K562 (cell line): ENCODE results near the gene DHX40. TPM values are rescaled to one million over a fixed set of nuclear protein-coding genes. Genes with fewer than 3 reads are reported as not detected.

Source experiments
- CSDE1 ChIP-seq, 2 experiments: fragments of 450-650 bp; IDR thresholded peaks; 2 replicates each; pipeline ENCODE4 v1.6.1; 2016; ENCODE audit warnings: mild to moderate bottlenecking in 1 of 2
- GATA2 ChIP-seq: sonication (generic); formaldehyde crosslinking; IDR thresholded peaks from 2 replicates; pipeline ENCODE4 v1.4.0; 2020; ENCODE audit warnings: mild to moderate bottlenecking, missing genetic modification reagents
- POLR2A ChIP-seq: fragments of 450-650 bp; conservative IDR thresholded peaks from 2 replicates; pipeline ENCODE4 v1.6.1; 2016
- SRF ChIP-seq, 2 experiments: fragments of 250-450, 450-650 bp in 1 of 2; sonication (Bioruptor Pico) in 1 of 2; sonication (generic) in 1 of 2; formaldehyde crosslinking; IDR thresholded peaks; 2 replicates each; pipeline versions ENCODE4 v1.5.0 to v1.5.1; 2020 to 2022; ENCODE audit warnings: mild to moderate bottlenecking in 1 of 2, missing genetic modification reagents in 1 of 2
- U2AF2 ChIP-seq: fragments of 200-400 bp; formaldehyde crosslinking; optimal IDR thresholded peaks from 2 replicates; pipeline ENCODE3; 2017; ENCODE audit warnings: low read depth, mild to moderate bottlenecking, low read length
- WHSC1 ChIP-seq: IDR thresholded peaks from one replicate; pipeline ENCODE4 v1.6.1; 2012; ENCODE audit warnings: low read length, control low read depth, inconsistent platforms
- ZNF121 ChIP-seq: sonication (generic); formaldehyde crosslinking; conservative IDR thresholded peaks from 2 replicates; pipeline ENCODE4 v1.8.0; 2022; ENCODE audit warnings: missing genetic modification reagents
- polyA plus RNA-seq, 8 experiments: library from polyadenylated mRNA; depleted of rRNA in 4 of 8; stranded (reverse) in 5 of 8; unstranded in 3 of 8; fragments of >200 nt; fragmentation: Nextera tagmentation in 2 of 8; fragmentation: Illumina TruSeq in 1 of 8; extraction: Ambion mirVana in 2 of 8; extraction: Trizol in 1 of 8; gene quantifications; 2 replicates each; pipeline versions ENCODE4 v1.2.1 to v1.2.3, GENCODE V29; 2011 to 2014; ENCODE audit warnings: inconsistent platforms in 1 of 8, missing spikeins in 1 of 8
- total RNA-seq, 7 experiments: library from RNA; depleted of rRNA in 6 of 7; stranded (reverse); fragments of >200 nt in 6 of 7; fragmentation: Illumina TruSeq in 2 of 7; extraction: Trizol in 2 of 7; gene quantifications; 2 replicates each; pipeline versions ENCODE4 v1.2.1 to v1.2.3, GENCODE V29; 2011 to 2021; ENCODE audit warnings: low replicate concordance in 1 of 7
- TF ChIP-seq, protein P1 (sequence below): sonication (generic); formaldehyde crosslinking; IDR thresholded peaks from 2 replicates; pipeline ENCODE4 v1.8.1; 2023; ENCODE audit warnings: mild to moderate bottlenecking, missing genetic modification reagents
- TF ChIP-seq, protein P2 (sequence below): fragments of 450-650 bp; conservative IDR thresholded peaks from 2 replicates; pipeline ENCODE4 v1.6.1; 2016; ENCODE audit warnings: missing genetic modification characterization, low read depth, mild to moderate bottlenecking, control low read depth, missing compliant biosample characterization
- TF ChIP-seq, protein P3 (sequence below), 2 experiments: fragments of 150-350 bp in 1 of 2; IDR thresholded peaks; 2 replicates each; pipeline ENCODE4 v1.6.1; 2012 to 2016; ENCODE audit warnings: low read depth in 2 of 2, low read length in 2 of 2, mild to moderate bottlenecking in 1 of 2, moderate library complexity in 1 of 2
- TF ChIP-seq, protein P4 (sequence below), 2 experiments: fragments of 450-650 bp; IDR thresholded peaks; 2 replicates each; pipeline ENCODE4 v1.6.1; 2018; ENCODE audit warnings: mild to moderate bottlenecking in 2 of 2, low read depth in 1 of 2; ENCODE audit not compliant: partially characterized antibody in 2 of 2

The DHX40 gene
- total and polyA plus RNA-seq, 9 of the 15 experiments (the other 6 are each of a cell fraction or from before 2014, with no cell fraction given) = 7.2 to 38.6 (median 18.7) TPM

DNA sequence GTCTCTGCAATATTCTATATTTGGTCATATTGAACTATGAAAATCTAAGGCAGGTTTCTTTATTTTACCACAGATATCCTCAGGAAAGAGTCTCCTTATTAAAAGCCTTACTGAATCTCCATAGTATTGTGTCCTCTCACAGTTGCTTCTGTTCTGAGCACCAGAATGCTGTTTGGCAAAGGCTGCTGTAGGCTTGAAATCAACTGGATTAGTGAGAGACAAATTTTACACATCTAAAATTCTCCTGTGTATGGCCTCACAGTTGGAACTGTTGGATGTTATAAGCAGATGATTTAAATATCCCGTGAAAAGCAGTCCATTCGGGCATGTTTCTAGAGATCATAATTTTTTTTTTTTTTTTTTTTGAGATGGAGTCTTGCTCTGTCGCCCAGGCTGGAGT lies 63.8 kb downstream of the DHX40 start (continued):
- TF ChIP-seq, protein P1, sequence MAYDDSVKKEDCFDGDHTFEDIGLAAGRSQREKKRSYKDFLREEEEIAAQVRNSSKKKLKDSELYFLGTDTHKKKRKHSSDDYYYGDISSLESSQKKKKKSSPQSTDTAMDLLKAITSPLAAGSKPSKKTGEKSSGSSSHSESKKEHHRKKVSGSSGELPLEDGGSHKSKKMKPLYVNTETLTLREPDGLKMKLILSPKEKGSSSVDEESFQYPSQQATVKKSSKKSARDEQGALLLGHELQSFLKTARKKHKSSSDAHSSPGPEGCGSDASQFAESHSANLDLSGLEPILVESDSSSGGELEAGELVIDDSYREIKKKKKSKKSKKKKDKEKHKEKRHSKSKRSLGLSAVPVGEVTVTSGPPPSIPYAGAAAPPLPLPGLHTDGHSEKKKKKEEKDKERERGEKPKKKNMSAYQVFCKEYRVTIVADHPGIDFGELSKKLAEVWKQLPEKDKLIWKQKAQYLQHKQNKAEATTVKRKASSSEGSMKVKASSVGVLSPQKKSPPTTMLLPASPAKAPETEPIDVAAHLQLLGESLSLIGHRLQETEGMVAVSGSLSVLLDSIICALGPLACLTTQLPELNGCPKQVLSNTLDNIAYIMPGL (CRISPR knock-in tag) = no peak
- TF ChIP-seq POLR2A (no peak), U2AF2 (no peak), WHSC1 (no peak), SRF (CRISPR knock-in tag; IDR thresholded peaks at IDR 0.05) (no peak), ZNF121 (CRISPR knock-in tag) (no peak), CSDE1 (IDR thresholded peaks at IDR 0.05) (no peak), GATA2 (CRISPR knock-in tag) (no peak)
- TF ChIP-seq, protein P2, sequence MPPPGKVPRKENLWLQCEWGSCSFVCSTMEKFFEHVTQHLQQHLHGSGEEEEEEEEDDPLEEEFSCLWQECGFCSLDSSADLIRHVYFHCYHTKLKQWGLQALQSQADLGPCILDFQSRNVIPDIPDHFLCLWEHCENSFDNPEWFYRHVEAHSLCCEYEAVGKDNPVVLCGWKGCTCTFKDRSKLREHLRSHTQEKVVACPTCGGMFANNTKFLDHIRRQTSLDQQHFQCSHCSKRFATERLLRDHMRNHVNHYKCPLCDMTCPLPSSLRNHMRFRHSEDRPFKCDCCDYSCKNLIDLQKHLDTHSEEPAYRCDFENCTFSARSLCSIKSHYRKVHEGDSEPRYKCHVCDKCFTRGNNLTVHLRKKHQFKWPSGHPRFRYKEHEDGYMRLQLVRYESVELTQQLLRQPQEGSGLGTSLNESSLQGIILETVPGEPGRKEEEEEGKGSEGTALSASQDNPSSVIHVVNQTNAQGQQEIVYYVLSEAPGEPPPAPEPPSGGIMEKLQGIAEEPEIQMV (tag) = no peak
- TF ChIP-seq, protein P3, sequence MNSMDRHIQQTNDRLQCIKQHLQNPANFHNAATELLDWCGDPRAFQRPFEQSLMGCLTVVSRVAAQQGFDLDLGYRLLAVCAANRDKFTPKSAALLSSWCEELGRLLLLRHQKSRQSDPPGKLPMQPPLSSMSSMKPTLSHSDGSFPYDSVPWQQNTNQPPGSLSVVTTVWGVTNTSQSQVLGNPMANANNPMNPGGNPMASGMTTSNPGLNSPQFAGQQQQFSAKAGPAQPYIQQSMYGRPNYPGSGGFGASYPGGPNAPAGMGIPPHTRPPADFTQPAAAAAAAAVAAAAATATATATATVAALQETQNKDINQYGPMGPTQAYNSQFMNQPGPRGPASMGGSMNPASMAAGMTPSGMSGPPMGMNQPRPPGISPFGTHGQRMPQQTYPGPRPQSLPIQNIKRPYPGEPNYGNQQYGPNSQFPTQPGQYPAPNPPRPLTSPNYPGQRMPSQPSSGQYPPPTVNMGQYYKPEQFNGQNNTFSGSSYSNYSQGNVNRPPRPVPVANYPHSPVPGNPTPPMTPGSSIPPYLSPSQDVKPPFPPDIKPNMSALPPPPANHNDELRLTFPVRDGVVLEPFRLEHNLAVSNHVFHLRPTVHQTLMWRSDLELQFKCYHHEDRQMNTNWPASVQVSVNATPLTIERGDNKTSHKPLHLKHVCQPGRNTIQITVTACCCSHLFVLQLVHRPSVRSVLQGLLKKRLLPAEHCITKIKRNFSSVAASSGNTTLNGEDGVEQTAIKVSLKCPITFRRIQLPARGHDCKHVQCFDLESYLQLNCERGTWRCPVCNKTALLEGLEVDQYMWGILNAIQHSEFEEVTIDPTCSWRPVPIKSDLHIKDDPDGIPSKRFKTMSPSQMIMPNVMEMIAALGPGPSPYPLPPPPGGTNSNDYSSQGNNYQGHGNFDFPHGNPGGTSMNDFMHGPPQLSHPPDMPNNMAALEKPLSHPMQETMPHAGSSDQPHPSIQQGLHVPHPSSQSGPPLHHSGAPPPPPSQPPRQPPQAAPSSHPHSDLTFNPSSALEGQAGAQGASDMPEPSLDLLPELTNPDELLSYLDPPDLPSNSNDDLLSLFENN (IDR thresholded peaks at IDR 0.05; ENCODE audit: low read depth in 2 of 2, low read length in 2 of 2) = no peak
- TF ChIP-seq, protein P4, sequence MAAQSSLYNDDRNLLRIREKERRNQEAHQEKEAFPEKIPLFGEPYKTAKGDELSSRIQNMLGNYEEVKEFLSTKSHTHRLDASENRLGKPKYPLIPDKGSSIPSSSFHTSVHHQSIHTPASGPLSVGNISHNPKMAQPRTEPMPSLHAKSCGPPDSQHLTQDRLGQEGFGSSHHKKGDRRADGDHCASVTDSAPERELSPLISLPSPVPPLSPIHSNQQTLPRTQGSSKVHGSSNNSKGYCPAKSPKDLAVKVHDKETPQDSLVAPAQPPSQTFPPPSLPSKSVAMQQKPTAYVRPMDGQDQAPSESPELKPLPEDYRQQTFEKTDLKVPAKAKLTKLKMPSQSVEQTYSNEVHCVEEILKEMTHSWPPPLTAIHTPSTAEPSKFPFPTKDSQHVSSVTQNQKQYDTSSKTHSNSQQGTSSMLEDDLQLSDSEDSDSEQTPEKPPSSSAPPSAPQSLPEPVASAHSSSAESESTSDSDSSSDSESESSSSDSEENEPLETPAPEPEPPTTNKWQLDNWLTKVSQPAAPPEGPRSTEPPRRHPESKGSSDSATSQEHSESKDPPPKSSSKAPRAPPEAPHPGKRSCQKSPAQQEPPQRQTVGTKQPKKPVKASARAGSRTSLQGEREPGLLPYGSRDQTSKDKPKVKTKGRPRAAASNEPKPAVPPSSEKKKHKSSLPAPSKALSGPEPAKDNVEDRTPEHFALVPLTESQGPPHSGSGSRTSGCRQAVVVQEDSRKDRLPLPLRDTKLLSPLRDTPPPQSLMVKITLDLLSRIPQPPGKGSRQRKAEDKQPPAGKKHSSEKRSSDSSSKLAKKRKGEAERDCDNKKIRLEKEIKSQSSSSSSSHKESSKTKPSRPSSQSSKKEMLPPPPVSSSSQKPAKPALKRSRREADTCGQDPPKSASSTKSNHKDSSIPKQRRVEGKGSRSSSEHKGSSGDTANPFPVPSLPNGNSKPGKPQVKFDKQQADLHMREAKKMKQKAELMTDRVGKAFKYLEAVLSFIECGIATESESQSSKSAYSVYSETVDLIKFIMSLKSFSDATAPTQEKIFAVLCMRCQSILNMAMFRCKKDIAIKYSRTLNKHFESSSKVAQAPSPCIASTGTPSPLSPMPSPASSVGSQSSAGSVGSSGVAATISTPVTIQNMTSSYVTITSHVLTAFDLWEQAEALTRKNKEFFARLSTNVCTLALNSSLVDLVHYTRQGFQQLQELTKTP (IDR thresholded peaks at IDR 0.05; ENCODE audit: low read depth in 1 of 2, partially characterized antibody in 2 of 2) = no peak
